Calu3 (cell line): Measurements from ENCODE around the gene RARA. TPM values are rescaled to one million over a fixed set of nuclear protein-coding genes. Genes with fewer than 3 reads are reported as not detected.

ENCODE experiments used
- BruUV-seq: library from RNA; stranded (reverse); fragments of 400-500 nt; replicated peaks from 2 replicates; lab custom pipeline; 2021; lab: Mats Ljungman, UMichigan
- CTCF ChIA-PET: fragments of 300-600 bp; sonication (Branson Sonifier 250); formaldehyde crosslinking; loops from one replicate; lab custom pipeline; 2022; ENCODE audit warnings: antibody characterized with exemption; lab: Charles Lee
- DNase-seq: peaks from one replicate; pipeline ENCODE4 v3.0.0; 2022
- H3K27ac Mint-ChIP-seq: one replicate; pipeline ENCODE4 v1.8.0; 2022; ENCODE audit warnings: mixed read lengths; ENCODE audit not compliant: unreplicated experiment
- H3K27me3 Mint-ChIP-seq: one replicate; pipeline ENCODE4 v1.8.0; 2022; ENCODE audit warnings: mixed read lengths; ENCODE audit not compliant: unreplicated experiment
- H3K36me3 Mint-ChIP-seq: one replicate; pipeline ENCODE4 v1.8.0; 2022; ENCODE audit warnings: mild to moderate bottlenecking, moderate library complexity, mixed read lengths; ENCODE audit not compliant: insufficient read depth, unreplicated experiment
- H3K4me1 Mint-ChIP-seq: one replicate; pipeline ENCODE4 v1.8.0; 2022; ENCODE audit warnings: mild to moderate bottlenecking, low read depth, mixed read lengths; ENCODE audit not compliant: unreplicated experiment
- H3K4me3 Mint-ChIP-seq: one replicate; pipeline ENCODE4 v1.8.0; 2022; ENCODE audit warnings: mild to moderate bottlenecking, low read depth, moderate library complexity, mixed read lengths; ENCODE audit not compliant: unreplicated experiment
- H3K9me3 Mint-ChIP-seq: one replicate; pipeline ENCODE4 v1.8.0; 2022; ENCODE audit warnings: low read depth, mixed read lengths; ENCODE audit not compliant: unreplicated experiment
- intact Hi-C: fragments of 100-400 bp; cut with micrococcal nuclease; formaldehyde crosslinking; loops from one replicate; pipeline ENCODE4 v1.10.0; 2022; ENCODE audit not compliant: unreplicated experiment
- total RNA-seq: library from RNA; stranded (reverse); gene quantifications from 2 replicates; pipeline ENCODE4 v1.2.3, GENCODE V29; 2022
- TF ChIP-seq, protein P1 (sequence below): fragments of 200-600 bp; IDR thresholded peaks from one replicate; pipeline ENCODE4 v1.8.0; 2022; ENCODE audit warnings: antibody characterized with exemption; ENCODE audit not compliant: unreplicated experiment

The RARA gene
- total RNA-seq, 1 experiment from 2014 or later = 150 TPM

DNA sequence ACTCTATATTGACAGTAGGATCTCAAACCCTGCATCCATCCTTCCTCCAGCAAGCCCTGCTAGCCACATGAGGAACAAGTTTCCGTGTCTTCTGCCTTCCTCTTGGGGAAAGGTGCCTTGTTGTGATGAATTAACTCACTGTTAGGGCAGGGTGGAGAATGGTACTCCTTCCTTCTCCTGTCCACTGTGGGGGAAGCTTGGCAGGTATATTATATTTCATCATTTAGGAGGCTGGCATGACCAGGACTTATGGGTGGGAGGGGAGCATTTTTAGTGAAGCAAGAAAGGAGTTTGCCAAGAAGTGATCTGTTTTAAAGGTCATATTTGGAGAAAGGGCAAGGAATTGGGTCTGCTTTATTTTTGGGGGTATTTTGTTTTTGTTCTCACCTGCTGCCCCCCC, 30.6 kb upstream of the RARA start:
- no peak for DNase-seq
- CTCF ChIA-PET = interaction anchor here (0.7 to 2.4 kb wide), 5 partner anchors 8 to 63 kb away, joined by 3 to 8 read pairs (median 4); partner anchors contain the start of gene WIPF2
- no peaks in the 10 kb centered on the region for H3K27me3 Mint-ChIP-seq
- TF ChIP-seq, protein P1, sequence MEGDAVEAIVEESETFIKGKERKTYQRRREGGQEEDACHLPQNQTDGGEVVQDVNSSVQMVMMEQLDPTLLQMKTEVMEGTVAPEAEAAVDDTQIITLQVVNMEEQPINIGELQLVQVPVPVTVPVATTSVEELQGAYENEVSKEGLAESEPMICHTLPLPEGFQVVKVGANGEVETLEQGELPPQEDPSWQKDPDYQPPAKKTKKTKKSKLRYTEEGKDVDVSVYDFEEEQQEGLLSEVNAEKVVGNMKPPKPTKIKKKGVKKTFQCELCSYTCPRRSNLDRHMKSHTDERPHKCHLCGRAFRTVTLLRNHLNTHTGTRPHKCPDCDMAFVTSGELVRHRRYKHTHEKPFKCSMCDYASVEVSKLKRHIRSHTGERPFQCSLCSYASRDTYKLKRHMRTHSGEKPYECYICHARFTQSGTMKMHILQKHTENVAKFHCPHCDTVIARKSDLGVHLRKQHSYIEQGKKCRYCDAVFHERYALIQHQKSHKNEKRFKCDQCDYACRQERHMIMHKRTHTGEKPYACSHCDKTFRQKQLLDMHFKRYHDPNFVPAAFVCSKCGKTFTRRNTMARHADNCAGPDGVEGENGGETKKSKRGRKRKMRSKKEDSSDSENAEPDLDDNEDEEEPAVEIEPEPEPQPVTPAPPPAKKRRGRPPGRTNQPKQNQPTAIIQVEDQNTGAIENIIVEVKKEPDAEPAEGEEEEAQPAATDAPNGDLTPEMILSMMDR = no peak
- peak overlapping the region; percentile 10 for H3K27ac Mint-ChIP-seq
- no peak overlapping the region for H3K4me3 Mint-ChIP-seq
- no TSS peak for BruUV-seq
- peaks cover 97% of the 10 kb centered on the region for H3K36me3 Mint-ChIP-seq
- intact Hi-C loops = no loop called here
- H3K9me3 Mint-ChIP-seq = no peaks in the 10 kb centered on the region
- peaks cover 41% of the 10 kb centered on the region for H3K4me1 Mint-ChIP-seq

DNA sequence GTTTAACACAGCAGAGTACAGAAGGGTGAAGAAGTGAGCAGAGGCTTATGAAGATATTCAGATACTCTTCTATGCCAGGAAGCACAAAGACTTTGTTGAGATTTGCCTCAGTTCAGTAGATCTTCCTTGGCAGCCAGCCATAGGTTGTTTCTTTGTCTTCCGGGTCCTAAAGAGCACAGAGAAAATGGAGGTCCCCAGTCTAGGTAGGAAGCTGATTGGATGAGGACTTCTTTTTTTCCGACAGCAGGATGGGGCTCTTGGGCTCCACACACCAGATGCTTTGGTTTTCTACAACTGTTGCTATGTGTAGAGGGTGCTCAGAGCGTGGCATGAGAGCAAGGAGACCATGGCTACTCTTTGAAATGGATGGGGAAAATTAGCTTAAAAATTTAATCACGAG, 29.6 kb upstream of the RARA start:
- H3K27me3 Mint-ChIP-seq = no peaks in the 10 kb centered on the region
- CTCF ChIA-PET = interaction anchor here (0.6 to 2.4 kb wide), 8 partner anchors 9 to 563 kb away, joined by 3 to 18 read pairs (median 4); partner anchors contain the start of genes CASC3 and WIPF2
- no peaks in the 10 kb centered on the region for H3K9me3 Mint-ChIP-seq
- H3K36me3 Mint-ChIP-seq = peaks cover 97% of the 10 kb centered on the region
- TF ChIP-seq, protein P1 = no peak
- DNase-seq = no peak
- H3K4me3 Mint-ChIP-seq = no peak overlapping the region
- BruUV-seq = no TSS peak
- intact Hi-C loops = no loop called here
- peak overlapping the region; percentile 10 for H3K27ac Mint-ChIP-seq
- peaks cover 51% of the 10 kb centered on the region for H3K4me1 Mint-ChIP-seq

DNA sequence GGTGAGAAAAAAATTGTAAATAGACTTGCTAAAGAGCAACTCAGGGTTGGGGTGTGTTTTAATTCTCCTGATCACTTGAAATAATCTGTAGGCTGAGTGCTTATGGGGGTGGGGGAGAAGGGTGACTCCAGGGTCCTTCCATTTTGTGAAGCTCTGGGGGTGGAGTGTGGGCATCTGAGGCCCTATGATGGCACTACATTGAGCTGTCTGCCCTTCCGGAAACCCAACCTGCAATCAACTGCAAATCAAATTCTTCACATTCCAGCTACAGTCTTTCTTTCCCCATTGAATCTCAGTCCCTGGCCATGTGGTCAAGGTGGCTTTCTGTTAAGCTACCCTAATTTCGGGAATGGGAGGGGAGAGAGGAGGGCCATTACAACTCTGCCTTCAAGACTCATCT, 27.3 kb upstream of the RARA start:
- Mint-ChIP-seq H3K27me3 (no peaks in the 10 kb centered on the region), H3K36me3 (peaks cover 95% of the 10 kb centered on the region), H3K27ac (peak overlapping the region; percentile 90), H3K4me1 (peaks cover 71% of the 10 kb centered on the region), H3K4me3 (peak overlapping the region; percentile 22), H3K9me3 (no peaks in the 10 kb centered on the region)
- DNase-seq = peak; percentile 80
- TF ChIP-seq, protein P1 = no peak
- no TSS peak for BruUV-seq
- intact Hi-C loops = loop anchor here (5.0 to 10.0 kb wide), 8 partner anchors 64 to 647 kb away; partner anchors contain the start of genes ERBB2, GRB7, LRRC3C and MIEN1
- CTCF ChIA-PET = interaction anchor here (0.5 to 6.1 kb wide), 25 partner anchors 10 to 324 kb away, joined by 3 to 142 read pairs (median 4); partner anchors contain the start of genes CASC3, RARA and WIPF2

DNA sequence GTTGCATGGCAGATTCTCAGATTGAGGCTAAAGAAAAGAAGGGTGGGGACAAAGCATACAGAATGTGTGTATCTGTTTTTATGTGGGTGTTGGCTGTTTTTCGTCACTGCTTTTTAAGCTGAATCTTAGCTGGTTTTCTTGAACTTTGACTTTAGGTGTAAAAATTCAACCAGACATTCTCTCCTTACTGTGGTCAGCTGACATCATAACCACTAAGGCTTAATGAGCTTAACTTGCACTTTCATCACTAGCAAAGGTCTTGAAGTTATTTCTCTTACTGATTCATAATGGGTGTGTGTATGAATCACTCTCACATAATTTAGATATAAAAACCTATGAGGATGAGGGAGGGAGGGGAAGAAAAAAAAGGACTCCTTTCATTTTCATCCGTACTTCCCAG, 25.3 kb upstream of the RARA start:
- H3K4me3 Mint-ChIP-seq = peak overlapping the region; percentile 50
- H3K27me3 Mint-ChIP-seq = no peaks in the 10 kb centered on the region
- TF ChIP-seq, protein P1 = no peak
- DNase-seq = peak; percentile 84
- intact Hi-C loops = loop anchor here (1.0 to 10.0 kb wide), 9 partner anchors 15 to 649 kb away; partner anchors contain the start of genes ERBB2, GRB7, LRRC3C and MIEN1
- peak overlapping the region; percentile 90 for H3K27ac Mint-ChIP-seq
- peaks cover 79% of the 10 kb centered on the region for H3K4me1 Mint-ChIP-seq
- CTCF ChIA-PET = interaction anchor here (0.5 to 6.1 kb wide), 119 partner anchors 9 to 1480 kb away, joined by 3 to 171 read pairs (median 5); partner anchors contain the start of genes CASC3, ERBB2, IGFBP4 and LRRC3C
- BruUV-seq = no TSS peak
- H3K36me3 Mint-ChIP-seq = peaks cover 95% of the 10 kb centered on the region
- H3K9me3 Mint-ChIP-seq = no peaks in the 10 kb centered on the region
